GM11168 (cell line): Measurements from ENCODE around the gene NCOA7.
"Not testable (repeated sequence)": the region's sequence is repeated elsewhere in the genome, so short reads cannot be mapped to it uniquely, and the experiment has no call there.

Experiments used
- in situ Hi-C: fragments of 300-500 bp; cut with MboI; formaldehyde crosslinking; loops from one replicate; pipeline ENCODE4 v1.12.0; 2022; ENCODE audit warnings: low sequenced_read_pairs; ENCODE audit not compliant: unreplicated experiment

Gene NCOA7

DNA sequence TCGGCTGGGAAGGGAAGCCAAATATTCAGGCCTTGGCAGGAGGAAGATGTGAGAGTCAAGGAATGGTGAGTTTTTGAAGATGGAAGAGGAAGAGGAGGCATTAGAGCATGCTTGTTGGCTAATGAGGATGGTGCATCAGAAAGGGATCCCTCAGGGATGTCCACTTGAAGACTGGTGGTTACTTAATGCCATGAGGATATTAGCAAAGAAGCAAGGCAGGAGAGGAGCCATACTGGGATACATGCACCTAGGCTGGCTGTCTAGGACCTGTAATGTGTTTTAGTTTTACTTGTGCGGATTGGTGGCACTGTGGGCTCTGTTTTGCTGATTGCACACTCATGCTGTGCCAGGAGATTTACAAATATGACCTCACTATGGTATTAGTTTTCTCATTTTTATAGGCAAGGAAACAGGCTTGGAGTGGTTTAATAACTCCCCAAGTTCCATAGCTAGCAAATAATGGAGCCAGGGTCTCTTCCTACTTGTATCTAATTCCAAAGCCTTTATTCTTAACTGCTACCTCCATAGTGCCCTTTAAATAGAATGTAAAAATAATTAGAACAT lies 37.8 kb downstream of the NCOA7 start:
- in situ Hi-C loops, result no loop called here

DNA sequence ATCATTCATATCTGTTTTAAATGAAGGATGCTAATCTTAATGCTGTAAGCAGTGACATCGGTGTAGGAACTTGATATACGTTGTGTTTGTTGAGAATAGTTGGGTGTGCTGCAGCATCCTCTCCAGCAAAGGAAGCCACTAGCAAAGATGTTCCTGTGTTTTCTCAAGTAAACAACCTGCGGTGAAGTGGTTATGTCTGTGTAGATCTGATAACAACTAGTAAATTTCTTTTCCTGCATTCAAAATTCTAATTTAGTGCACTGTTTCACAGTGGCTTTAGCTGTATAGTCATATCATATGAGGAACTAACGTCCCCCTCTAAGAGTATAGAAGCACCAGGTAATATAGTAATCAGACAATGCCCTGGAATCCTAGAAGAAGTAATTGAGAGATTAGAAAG lies 38.7 kb downstream of the NCOA7 start:
- in situ Hi-C loops, result no loop called here

DNA sequence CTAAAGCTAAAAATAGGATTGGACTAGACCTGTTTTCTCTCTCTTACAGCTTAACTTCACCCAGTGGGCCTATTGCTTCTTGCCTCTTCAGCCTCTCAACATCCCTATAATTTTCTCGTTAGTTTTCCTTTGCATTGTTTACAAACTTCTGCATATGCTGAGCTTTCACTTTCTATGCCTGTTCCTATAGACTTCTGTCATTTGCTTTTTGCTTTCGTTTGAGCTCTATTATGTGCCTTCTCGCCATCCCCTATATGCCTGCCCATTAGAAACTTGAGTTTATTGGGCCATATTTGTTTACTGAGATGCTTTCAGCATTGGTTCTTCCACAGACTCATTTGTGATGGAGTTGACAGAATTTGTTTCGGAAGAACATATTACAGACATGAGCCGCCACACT lies 40.9 kb downstream of the NCOA7 start:
- in situ Hi-C loops, result no loop called here

GRCh38 chr6:125832391-125833117 lies 41.8 kb downstream of the NCOA7 start:
- in situ Hi-C loops, result no loop called here

DNA sequence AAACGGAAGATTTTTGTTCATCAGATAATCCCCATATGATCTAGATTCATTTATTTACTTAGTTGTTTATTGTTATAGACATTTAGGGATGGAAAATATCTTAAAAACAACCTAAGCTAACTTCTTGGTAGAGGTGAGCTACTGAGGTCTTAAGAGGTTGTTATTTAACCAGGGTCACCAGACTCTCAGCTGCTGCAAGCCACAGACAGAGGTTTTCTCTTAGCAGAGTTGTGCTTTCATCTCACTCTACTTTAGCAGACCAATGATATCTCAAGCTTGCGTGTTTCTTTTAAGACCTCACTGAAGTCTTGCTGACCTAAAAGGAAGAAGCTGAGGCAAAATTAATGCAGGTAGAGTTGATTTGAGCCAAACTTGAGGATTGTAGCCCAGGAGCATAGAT lies 43.6 kb downstream of the NCOA7 start:
- in situ Hi-C loops, result no loop called here

GRCh38 chr6:125835221-125835744 lies 44.5 kb downstream of the NCOA7 start:
- in situ Hi-C loops, result no loop called here

DNA sequence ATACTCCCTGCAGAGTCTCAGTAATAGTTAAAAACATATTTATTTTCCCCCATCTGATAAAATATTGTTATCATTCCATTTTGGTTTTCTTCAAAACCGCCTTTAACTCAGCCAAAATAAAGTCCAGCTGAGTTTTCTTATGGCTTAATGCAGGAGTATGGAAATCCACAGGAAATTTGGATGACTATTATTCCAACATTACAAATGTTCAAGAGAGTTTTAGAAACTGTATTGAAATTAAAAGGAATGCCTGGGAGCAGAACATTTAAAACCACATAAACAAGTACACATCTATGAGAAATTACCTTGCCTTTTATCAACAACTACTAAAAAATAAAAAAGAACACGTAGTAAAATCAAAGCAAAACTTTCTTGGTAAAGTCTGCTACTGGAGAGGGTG lies 45.7 kb downstream of the NCOA7 start:
- in situ Hi-C loops, result no loop called here

- in situ Hi-C loops, result no loop called here
Measured at GRCh38 chr6:125839471-125839870, 48.7 kb downstream of the NCOA7 start.

DNA sequence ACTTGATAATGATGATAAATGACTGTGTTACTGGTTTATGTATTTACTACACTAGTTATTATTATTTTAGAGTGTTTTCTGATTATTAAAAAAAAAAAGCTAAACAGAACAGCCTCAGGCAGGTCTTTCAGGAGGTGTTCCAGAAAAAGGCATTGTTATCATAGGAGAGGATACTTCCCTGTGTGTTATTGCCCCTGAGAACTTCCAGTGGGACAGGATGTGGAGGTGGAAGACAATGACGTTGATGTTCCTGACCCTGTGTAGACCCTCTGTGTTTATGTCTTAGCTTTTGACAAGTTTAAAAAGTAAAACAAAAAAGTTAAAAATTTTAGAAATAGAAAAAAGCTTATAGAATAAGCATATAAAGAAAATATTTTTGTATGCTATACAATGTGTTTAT lies 49.1 kb downstream of the NCOA7 start:
- in situ Hi-C loops, result no loop called here

- in situ Hi-C loops, result no loop called here
Measured at GRCh38 chr6:125841356-125842090, 50.8 kb downstream of the NCOA7 start.

GRCh38 chr6:125842091-125842626 lies 51.4 kb downstream of the NCOA7 start:
- in situ Hi-C loops, result no loop called here

GRCh38 chr6:125843593-125843992 lies 52.8 kb downstream of the NCOA7 start:
- in situ Hi-C loops, result no loop called here

- in situ Hi-C loops, result no loop called here
Measured at GRCh38 chr6:125844989-125845388, 54.2 kb downstream of the NCOA7 start.

DNA sequence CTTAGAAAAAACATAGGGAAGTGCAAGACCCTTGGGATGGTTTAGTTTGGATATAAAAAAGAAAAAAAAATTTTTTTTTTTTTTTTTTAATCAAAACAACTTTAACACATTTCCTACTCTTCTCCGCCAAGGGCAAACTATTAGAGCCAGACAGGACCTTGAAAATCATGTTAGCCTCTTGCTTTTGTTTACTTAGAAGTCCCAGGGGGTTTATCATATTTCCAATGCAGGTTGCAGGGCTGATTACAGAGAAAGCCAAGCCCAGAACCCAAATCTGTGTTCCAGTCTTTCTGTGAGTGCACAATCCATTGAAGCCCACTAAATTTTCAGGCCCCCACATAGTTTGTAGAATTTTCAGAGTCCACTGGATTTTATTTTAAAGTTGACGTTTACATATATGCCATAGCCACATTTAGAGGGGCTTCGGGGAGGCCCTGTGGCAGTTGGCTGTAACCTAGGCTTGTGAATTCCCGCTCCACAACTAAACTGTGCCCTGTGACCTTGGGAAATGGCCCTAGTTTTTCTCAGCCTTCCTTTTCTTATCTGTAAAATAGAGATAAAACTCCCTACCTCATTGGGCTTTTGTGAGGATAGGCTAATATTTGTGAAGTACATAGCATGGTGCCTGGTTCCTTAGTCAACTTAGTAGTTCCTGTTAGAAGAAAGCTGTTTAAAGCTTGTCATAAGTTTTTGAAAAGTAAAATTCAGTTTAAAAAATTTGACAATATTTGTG lies 55.7 kb downstream of the NCOA7 start:
- in situ Hi-C loops, result no loop called here

DNA sequence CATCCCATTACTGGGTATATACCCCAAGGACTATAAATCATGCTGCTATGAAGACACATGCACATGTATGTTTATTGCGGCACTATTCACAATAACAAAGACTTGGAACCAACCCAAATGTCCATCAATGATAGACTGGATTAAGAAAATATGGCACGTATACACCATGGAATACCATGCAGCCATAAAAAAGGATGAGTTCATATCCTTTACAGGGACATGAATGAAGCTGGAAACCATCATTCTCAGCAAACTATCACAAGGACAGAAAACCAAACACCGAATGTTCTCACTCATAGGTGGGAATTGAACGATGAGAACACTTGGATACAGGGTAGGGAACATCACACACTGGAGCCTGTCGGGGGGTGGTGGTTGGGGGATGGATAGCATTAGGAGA lies 57.5 kb downstream of the NCOA7 start:
- in situ Hi-C loops, result not testable (repeated sequence)

DNA sequence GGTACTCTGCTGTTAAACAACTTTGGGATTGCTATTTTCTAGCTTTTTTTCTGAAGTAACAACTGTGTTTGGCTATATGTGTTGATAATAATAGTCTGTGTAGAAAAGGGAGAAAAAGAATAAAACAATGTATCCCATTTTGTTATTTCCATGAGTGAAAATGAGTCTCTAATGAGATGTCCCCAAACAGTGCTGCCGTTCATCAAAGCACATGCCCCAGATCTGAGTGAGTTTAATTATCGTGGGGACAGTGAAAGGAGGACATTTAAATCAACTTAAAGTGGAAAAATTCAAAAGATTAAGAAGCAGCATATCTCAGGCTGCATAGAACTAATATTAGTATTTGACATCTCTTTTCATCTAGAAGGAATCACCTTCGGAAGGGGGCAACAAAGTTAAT lies 59.6 kb downstream of the NCOA7 start:
- in situ Hi-C loops, result no loop called here

DNA sequence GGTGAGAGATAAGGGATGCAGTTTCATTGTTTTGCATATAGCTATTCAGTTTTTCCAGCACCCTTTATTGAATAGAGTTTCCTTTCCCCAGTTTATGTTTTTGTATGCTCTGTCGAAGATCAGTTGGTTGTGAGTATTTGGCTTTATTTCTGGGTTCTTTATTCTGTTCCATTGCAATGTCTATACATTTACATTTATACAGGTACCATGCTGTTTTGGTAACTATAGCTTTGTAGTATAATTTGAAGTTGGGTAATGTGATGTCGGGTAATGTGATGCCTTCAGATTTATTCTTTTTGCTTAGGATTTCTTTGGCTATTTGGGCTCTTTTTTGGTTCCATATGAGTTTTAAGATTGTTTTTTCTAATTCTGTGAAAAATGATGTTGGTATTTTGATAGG lies 61.8 kb downstream of the NCOA7 start:
- in situ Hi-C loops, result no loop called here

DNA sequence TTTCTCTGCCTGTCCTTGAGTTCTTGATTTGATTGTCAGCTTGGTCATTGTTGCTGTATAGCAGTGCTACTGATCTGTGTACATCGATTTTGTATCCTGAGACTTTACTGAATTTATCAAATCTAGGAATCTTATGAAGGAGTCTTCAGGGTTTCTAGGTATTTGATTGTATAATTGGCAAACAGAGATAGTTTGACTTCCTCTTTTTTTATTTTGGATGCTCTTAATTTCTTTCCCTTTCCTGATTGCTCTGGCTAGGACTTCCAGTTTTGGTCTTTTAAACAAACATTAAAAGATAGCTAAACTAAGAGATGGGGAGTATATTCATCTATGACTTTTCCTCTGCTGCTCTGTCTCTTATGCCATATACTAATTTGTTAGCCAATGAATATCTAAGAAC lies 62.4 kb downstream of the NCOA7 start:
- in situ Hi-C loops, result no loop called here

- in situ Hi-C loops, result no loop called here
Measured at GRCh38 chr6:125853756-125854155, 63.0 kb downstream of the NCOA7 start.

DNA sequence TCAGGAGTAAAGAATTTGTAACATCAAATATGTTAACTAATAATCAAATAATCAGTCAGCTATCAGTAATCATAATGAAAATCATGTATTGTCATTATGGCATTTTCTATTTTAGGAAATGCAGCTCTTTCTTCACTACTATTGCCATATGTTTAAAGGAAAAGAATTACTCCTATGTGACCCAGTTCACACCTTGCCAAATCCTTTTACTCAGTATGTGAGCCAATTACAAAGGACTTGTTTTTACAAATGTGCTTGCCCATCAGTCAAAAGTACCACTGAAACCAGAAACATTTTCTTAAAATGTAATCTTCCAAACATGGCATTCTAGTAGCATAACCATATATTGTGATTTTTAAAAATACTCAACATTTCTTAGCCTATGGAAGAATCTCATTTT lies 63.6 kb downstream of the NCOA7 start:
- in situ Hi-C loops, result no loop called here
